Endodermal cell (in vitro differentiated cells): ENCODE data around the gene SPINK4. TPM values are rescaled to one million over a fixed set of nuclear protein-coding genes. Genes with fewer than 3 reads are reported as not detected.

Experiments used
- DNase-seq: peaks from one replicate; pipeline ENCODE4 v3.0.0-alpha.2; 2017
- H3K27ac ChIP-seq: 2 replicates; pipeline ENCODE4 v1.5.1; 2013; ENCODE audit warnings: mild to moderate bottlenecking, low read depth, low read length, moderate library complexity
- H3K27me3 ChIP-seq: 2 replicates; pipeline ENCODE4 v1.6.1; 2013; ENCODE audit warnings: mild to moderate bottlenecking, low read length, moderate library complexity; ENCODE audit not compliant: insufficient read depth, control insufficient read depth, poor library complexity, severe bottlenecking
- H3K36me3 ChIP-seq: 2 replicates; pipeline ENCODE4 v1.7.0; 2013; ENCODE audit warnings: mild to moderate bottlenecking, low read length, moderate library complexity; ENCODE audit not compliant: control insufficient read depth, insufficient read depth
- H3K4me1 ChIP-seq: one replicate; pipeline ENCODE4 v1.7.0; 2013; ENCODE audit warnings: low read length; ENCODE audit not compliant: control insufficient read depth, insufficient read depth
- H3K4me3 ChIP-seq: 2 replicates; pipeline ENCODE4 v1.5.1; 2013; ENCODE audit warnings: mild to moderate bottlenecking, low read length, moderate library complexity
- H3K9ac ChIP-seq: 2 replicates; pipeline ENCODE4 v1.6.1; 2013; ENCODE audit warnings: mild to moderate bottlenecking, low read length, moderate library complexity; ENCODE audit not compliant: poor library complexity, severe bottlenecking; ENCODE audit errors: extremely low read depth
- H3K9me3 ChIP-seq: 2 replicates; pipeline ENCODE4 v1.6.1; 2013; ENCODE audit warnings: mild to moderate bottlenecking, low read length, moderate library complexity; ENCODE audit not compliant: control insufficient read depth
- H3K27ac Mint-ChIP-seq: 2 replicates; pipeline ENCODE4 v1.8.0; 2020; ENCODE audit warnings: mixed read lengths
- H3K27me3 Mint-ChIP-seq: 2 replicates; pipeline ENCODE4 v1.8.0; 2021; ENCODE audit warnings: mild to moderate bottlenecking, mixed read lengths; ENCODE audit not compliant: insufficient read depth
- H3K36me3 Mint-ChIP-seq: 2 replicates; pipeline ENCODE4 v1.8.0; 2020; ENCODE audit warnings: low read depth, mixed read lengths
- H3K4me1 Mint-ChIP-seq: 2 replicates; pipeline ENCODE4 v1.8.0; 2020; ENCODE audit warnings: mixed read lengths
- H3K4me3 Mint-ChIP-seq: 2 replicates; pipeline ENCODE4 v1.8.0; 2020; ENCODE audit warnings: mild to moderate bottlenecking, moderate library complexity, mixed read lengths
- H3K9me3 Mint-ChIP-seq: 2 replicates; pipeline ENCODE4 v1.8.0; 2020; ENCODE audit warnings: mild to moderate bottlenecking, mixed read lengths
- CTCF ChIP-seq: fragments of 200-600 bp; sonication (generic); conservative IDR thresholded peaks from 2 replicates; pipeline ENCODE4 v1.5.0; 2021; ENCODE audit warnings: antibody characterized with exemption, mild to moderate bottlenecking
- WGBS, 2 experiments: methylation state at CpG; one replicate each; pipeline versions ENCODE4 v1.1.5 to v1.1.7; 2013; ENCODE audit warnings: missing lambda C conversion rate in 2 of 2, mixed read lengths in 1 of 2; ENCODE audit not compliant: insufficient coverage in 1 of 2, insufficient read length in 1 of 2; 5-methylcytosine and 5-hydroxymethylcytosine counted together
- total RNA-seq, 2 donors: library from RNA; stranded (reverse); fragmentation: NEBNext Ultra II Directional in 1 of 2; extraction: Animal tissue kit (Norgen Biotek cat#: 25700) in 1 of 2; gene quantifications; 2 replicates in 1 of 2; 3 replicates in 1 of 2; pipeline ENCODE4 v1.2.1, GENCODE V29; 2021

Gene SPINK4
- total RNA-seq, 2 donors from 2014 or later, result 1.3 to 1.4 TPM

DNA sequence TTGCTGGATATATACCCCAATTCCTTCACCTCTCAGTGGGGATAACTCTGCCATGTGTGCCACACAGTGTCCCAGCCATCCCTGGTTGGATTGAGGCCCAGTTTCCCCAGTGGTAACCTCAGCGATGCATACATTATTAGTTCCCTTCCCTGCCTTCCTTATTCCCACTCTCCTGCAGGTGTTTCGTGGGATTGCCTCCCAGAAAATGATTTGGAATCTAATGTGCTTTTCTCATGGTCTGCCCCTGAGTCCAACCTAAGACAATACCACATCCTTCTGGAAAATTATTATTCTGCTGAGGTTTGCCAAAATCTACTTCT, 8.4 kb upstream of the SPINK4 start:
- H3K27me3 Mint-ChIP-seq, result peaks cover 33% of the 10 kb centered on the region
- no peaks in the 10 kb centered on the region for H3K36me3 Mint-ChIP-seq
- no peaks in the 10 kb centered on the region for H3K4me1 Mint-ChIP-seq
- Histone ChIP-seq H3K9ac (no peak overlapping the region), H3K27ac (no peak overlapping the region), H3K4me3 (no peak overlapping the region), H3K4me1 (no peaks in the 10 kb centered on the region), H3K27me3 (peaks cover 44% of the 10 kb centered on the region), H3K36me3 (no peaks in the 10 kb centered on the region), H3K9me3 (no peaks in the 10 kb centered on the region)
- no peak for TF ChIP-seq CTCF
- no peaks in the 10 kb centered on the region for H3K9me3 Mint-ChIP-seq
- no peak for DNase-seq
- WGBS, 2 experiments, result 83 to 87% methylated on average over 1 to 2 of the region's 2 CpGs
- no peak overlapping the region for H3K27ac Mint-ChIP-seq
- H3K4me3 Mint-ChIP-seq, result no peak overlapping the region

DNA sequence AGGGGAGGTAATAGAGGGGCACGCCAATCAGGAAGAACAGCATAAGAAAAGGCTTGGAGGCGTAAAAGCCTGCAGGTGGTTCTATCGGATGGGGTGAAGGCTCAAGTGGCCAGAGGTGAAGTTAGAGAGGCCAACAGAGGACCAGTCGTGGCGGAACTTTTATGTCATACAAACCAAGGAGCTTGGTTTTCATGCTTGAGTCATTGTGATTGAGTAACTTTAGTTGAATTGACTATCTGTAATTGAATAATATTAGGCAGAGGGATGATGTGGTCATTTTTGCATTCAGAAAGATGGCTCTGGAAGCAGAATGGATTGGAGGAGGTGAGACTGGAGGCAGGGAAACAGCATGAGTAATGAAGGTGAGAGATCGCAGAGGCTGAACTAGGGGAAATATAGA, 7.2 kb upstream of the SPINK4 start:
- Mint-ChIP-seq H3K4me1 (no peaks in the 10 kb centered on the region), H3K4me3 (no peak overlapping the region), H3K27me3 (peaks cover 41% of the 10 kb centered on the region), H3K36me3 (no peaks in the 10 kb centered on the region), H3K9me3 (no peaks in the 10 kb centered on the region), H3K27ac (no peak overlapping the region)
- Histone ChIP-seq H3K9ac (no peak overlapping the region), H3K9me3 (no peaks in the 10 kb centered on the region), H3K36me3 (no peaks in the 10 kb centered on the region), H3K4me1 (no peaks in the 10 kb centered on the region), H3K27me3 (peaks cover 52% of the 10 kb centered on the region), H3K4me3 (no peak overlapping the region), H3K27ac (no peak overlapping the region)
- WGBS, 2 experiments, result 92 to 100% methylated on average over 4 to 6 of the region's 6 CpGs
- TF ChIP-seq CTCF, result no peak
- no peak for DNase-seq

DNA sequence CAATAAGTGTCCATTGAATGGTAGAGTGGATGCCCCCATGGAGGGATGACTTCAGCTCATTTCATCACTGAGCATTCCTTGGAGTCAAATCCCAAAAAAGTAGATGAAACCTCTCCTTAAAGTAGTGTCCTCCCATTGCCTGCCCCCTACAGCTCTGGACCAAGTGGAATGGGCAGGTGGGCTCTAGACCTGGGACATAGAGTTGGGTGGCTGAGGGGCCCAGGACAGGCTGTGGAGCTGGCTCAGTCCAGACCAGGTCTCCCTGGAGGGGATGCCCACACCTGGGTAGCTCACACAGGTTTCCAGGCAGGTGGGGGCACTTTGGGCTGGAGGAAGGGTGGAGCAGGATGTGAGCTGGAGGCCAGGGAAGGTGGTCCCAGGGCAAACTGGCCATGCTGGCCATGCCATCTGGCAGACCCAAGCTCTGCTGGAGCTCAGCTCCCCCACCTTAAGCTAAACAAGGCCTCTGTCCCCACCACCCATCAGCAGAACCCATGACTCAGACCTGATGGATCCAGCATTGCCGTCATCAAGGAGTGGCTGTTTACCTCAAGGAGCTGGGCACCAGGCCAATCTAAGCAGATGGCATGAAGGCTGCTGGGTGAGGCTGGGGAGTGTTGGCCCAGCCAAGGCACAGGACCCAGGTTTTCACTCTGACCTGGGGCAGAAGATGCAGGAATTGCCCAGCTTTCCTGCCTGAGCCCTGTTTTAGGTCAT, 6.2 kb upstream of the SPINK4 start:
- H3K27me3 Mint-ChIP-seq, result peaks cover 41% of the 10 kb centered on the region
- no peaks in the 10 kb centered on the region for H3K36me3 Mint-ChIP-seq
- Histone ChIP-seq H3K27me3 (peaks cover 52% of the 10 kb centered on the region), H3K4me1 (no peaks in the 10 kb centered on the region), H3K27ac (no peak overlapping the region), H3K36me3 (no peaks in the 10 kb centered on the region), H3K9ac (no peak overlapping the region), H3K9me3 (no peaks in the 10 kb centered on the region), H3K4me3 (no peak overlapping the region)
- WGBS, 2 experiments, result 85% methylated on average over 1 of the region's 1 CpG; no CpG with 5 or more reads in 1 of the 2 experiments
- H3K9me3 Mint-ChIP-seq, result no peaks in the 10 kb centered on the region
- no peak for DNase-seq
- H3K4me3 Mint-ChIP-seq, result no peak overlapping the region
- no peaks in the 10 kb centered on the region for H3K4me1 Mint-ChIP-seq
- no peak overlapping the region for H3K27ac Mint-ChIP-seq
- TF ChIP-seq CTCF, result no peak
